DMS114 treated with DMSO at 0.1 percent for 48 hours (cell line): ENCODE measurements around the gene MTA1.

Experiments used
- DNase-seq: peaks from one replicate; lab custom pipeline; 2025; ENCODE audit not compliant: unreplicated experiment; lab: John Stamatoyannopoulos, UW

MTA1 gene

DNA sequence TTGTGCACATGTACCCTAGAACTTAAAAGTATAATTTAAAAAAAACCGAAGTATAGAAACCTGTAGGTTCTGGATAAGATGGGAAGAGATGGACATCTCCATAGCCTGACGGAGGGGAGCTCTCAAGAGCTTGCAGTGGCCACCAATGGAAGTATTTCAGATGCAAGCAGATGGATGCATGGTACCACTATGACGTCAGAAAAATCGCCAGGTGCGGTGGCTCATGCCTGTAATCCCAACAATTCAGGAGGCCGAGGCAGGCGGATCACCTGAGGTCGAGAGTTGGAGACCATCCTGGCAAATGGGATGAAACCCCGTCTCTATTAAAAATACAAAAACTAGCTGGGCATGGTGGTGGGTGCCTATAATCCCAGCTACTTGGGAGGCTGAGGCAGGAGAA lies 17.9 kb upstream of the MTA1 start:
- no peak for DNase-seq

GRCh38 chr14:105408592-105408991 lies 11.0 kb upstream of the MTA1 start:
- no peak for DNase-seq

DNA sequence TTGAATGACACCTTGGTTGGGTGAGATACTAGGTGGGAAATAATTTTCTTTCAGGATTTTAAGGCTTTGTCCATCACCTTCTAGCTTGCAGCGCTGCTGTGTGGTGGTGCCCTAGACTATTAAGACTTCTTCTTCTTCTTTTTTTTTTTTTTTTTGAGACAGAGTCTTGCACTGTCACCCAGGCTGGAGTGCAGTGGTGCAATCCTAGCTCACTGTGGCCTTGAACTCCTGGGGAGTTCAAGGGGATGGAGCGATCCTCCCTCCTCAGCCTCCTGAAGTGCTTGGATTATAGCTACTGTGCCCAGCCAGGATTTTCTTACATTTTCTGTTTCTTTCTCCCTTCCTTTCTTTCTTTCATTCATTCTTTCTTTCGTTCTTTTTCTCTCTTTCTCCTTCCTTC lies 10.3 kb upstream of the MTA1 start:
- DNase-seq = no peak

- DNase-seq = no peak
Observed at GRCh38 chr14:105410642-105411016, 9.0 kb upstream of the MTA1 start.

- no peak for DNase-seq
Observed at GRCh38 chr14:105411017-105411941, 8.3 kb upstream of the MTA1 start.

GRCh38 chr14:105411985-105412770 lies 7.4 kb upstream of the MTA1 start:
- no peak for DNase-seq

GRCh38 chr14:105412771-105413543 lies 6.7 kb upstream of the MTA1 start:
- DNase-seq = no peak

DNA sequence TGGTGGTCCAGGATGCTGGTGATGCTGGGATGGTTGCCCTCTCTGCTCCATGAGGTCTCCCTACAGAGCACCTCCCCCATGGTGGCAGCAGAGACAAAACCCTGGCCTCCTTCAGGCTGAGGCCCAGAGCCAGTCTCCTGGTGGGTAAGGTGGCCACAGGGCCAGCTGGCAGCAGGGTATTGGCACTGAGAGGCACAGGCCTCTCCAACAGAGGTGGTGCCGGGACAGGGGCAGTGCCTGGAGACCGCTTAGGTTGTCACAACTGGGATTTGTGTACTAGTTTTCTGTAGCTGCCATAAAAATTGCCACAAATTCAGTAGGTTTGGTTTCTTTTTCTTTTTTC lies 6.1 kb upstream of the MTA1 start:
- DNase-seq = no peak

- peak; percentile 42 for DNase-seq
Observed at GRCh38 chr14:105414456-105415371, 4.9 kb upstream of the MTA1 start.

GRCh38 chr14:105415481-105416428 lies 3.9 kb upstream of the MTA1 start:
- DNase-seq = no peak

DNA sequence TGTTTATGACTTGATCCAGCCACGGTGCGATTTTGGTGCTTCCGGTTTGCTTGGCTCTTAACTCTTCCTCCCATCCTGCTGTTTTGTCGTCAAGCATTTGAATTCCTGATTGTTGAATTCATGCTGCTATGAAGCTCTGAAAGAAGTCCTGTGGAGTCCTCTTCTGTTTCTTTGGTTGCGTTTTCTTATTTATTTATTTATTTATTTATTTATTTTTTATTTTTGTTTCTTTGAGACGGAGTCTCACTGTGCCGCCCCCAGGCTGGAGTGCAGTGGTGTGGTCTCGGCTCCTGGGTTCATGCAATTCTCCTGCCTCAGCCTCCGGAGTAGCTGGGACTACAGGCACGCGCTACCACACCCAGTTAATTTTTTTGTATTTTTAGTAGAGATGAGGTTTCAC lies 3.0 kb upstream of the MTA1 start:
- DNase-seq = no peak

DNA sequence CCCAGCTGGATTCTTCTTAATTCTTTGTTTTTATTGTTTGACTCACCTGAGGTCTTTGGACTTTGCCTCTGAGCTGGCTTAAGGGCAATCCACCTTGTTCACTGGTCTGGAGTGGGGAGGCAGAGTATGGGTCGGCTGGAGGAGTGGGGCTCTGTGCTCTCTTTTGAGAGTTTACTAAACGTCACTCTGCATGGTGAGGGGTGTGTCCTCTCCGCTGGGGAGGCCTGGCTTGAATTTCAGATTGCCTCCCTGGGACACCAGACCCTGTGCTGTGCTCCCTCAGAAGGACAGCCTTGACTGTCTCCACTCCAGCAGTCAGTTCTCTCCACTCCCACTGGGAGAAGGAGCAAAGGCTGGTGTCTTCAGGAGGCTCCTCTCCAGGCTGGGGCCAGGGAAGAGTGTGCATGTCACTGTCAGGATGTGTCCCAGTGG lies 1.9 kb upstream of the MTA1 start:
- DNase-seq = no peak

- no peak for DNase-seq
Observed at GRCh38 chr14:105418269-105419194, 1.1 kb upstream of the MTA1 start.

- DNase-seq = no peak
Observed at GRCh38 chr14:105420101-105420973, 710 bp downstream of the MTA1 start.

GRCh38 chr14:105420974-105421674 lies 1.5 kb downstream of the MTA1 start:
- DNase-seq = no peak

DNA sequence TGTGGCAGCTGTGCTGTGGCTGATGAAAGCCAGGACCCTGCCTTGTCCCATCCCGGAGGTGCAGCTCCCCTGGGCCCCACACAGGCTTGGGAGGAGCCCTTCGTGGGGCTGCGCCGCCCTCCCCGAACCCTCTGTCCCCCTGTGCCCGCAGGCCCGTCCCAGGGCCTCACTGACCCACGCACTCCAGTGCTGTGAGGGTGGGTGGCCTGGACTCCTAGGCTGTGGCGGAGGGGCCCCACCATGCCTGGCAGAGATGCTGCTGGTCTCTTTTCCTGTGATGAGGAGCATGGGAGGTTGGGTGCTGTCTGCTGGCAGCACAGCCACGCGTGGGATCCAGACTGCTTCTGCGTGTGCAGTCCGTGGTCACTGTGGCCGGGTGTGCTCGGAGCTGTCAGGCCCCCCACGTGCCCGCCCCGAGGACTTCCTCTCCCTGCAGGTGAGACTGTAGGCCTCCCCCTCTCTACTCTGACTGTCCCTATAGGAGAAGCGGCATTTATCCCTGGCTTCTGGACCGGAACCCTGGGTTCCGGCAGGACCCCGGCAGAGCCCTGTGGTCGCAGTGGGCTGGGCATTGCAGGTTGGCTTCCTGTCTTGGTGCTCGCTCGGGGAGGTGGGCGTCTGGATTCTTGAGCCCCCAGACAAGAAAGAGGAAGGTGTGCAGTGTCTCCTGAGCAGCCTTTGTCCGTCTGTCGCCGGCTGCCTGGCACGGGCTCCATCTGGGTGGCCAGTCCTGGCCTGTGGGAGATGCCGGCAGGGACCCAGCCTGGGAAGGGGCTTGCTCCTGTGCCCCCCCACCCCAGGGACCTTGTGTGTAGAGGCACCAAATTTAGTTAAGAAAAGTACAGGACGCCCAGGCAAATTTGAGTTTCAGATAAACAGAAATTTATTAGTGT lies 2.3 kb downstream of the MTA1 start:
- DNase-seq = no peak
